AG04450 (cell line): Measurements from ENCODE around the gene SELENOS. TPM values are rescaled to one million over a fixed set of nuclear protein-coding genes. Genes with fewer than 3 reads are reported as not detected.

Experiments used
- CTCF ChIA-PET: fragments of 300-600, 350-600 bp; formaldehyde crosslinking; extraction: SDS; loops from one replicate; lab custom pipeline; 2022; ENCODE audit warnings: antibody characterized with exemption, inconsistent platforms; lab: Charles Lee
- POLR2A ChIA-PET: fragments of 350-600 bp; formaldehyde crosslinking; extraction: SDS; loops from one replicate; lab custom pipeline; 2021; ENCODE audit warnings: antibody characterized with exemption, inconsistent platforms; lab: Yijun Ruan, JAX
- DNase-seq: peaks from one replicate; pipeline ENCODE4 v3.0.0-alpha.2; 2011; ENCODE audit warnings: low read depth, low spot score
- H3K27ac ChIP-seq: one replicate; pipeline ENCODE4 v1.5.1; 2012; ENCODE audit warnings: low read depth, low read length, control low read depth
- H3K27me3 ChIP-seq: one replicate; pipeline ENCODE4 v1.6.0; 2012; ENCODE audit warnings: low read length; ENCODE audit not compliant: control insufficient read depth, insufficient read depth
- H3K4me3 ChIP-seq: 2 replicates; pipeline ENCODE4 v1.5.1; 2011; ENCODE audit warnings: mild to moderate bottlenecking, low read depth, low read length, control low read depth
- H3K9me3 ChIP-seq: 2 replicates; pipeline ENCODE4 v1.5.1; 2012; ENCODE audit warnings: low read length; ENCODE audit not compliant: control insufficient read depth, insufficient read depth
- polyA plus RNA-seq: library from polyadenylated mRNA; depleted of rRNA; stranded (reverse); fragments of >200 nt; gene quantifications from 2 replicates; pipeline ENCODE4 v1.2.3, GENCODE V29; 2011
- TF ChIP-seq, protein P1 (sequence below): IDR thresholded peaks from 2 replicates; pipeline ENCODE4 v1.5.1; 2011; ENCODE audit warnings: low read depth, low read length, control low read depth, inconsistent platforms

Gene SELENOS
- polyA plus RNA-seq, 1 experiment, result 100 TPM

DNA sequence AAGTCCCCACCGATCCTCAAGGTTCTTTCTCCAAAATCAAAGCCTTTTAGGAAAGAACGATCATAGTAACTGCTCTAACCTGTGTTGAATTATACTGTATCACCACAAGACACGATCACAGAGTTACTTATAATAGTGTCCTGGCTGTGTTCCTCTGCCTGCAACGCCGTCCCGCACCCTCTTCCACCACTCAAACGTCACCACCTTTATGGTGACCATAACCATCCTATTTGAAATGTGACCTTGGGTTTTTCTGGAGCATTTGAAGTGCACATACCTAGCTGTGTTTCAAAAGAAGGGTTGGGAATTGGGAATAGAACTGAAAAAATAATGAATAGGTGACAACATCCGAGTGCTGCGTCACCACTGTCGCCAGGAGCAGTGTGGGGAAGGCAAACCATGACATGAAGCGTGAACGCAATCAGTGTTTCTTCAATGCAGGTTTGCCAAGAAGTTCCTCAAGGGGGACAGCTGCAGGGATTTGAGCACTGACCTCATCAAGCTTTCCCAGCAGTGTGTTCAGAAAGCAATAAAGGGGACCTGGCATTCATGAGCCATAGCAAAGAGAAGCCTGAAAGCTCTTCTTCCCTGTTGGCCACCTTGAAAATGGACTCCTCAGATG is 769 bp upstream of the SELENOS start:
- no peaks in the 10 kb centered on the region for H3K27me3 ChIP-seq
- peak overlapping the region; percentile 52 for H3K4me3 ChIP-seq
- CTCF ChIA-PET, result interaction anchor here (1.9 kb wide), 1 partner anchor 11 kb away, joined by 15 read pairs; no protein-coding TSS in a partner anchor
- TF ChIP-seq, protein P1, sequence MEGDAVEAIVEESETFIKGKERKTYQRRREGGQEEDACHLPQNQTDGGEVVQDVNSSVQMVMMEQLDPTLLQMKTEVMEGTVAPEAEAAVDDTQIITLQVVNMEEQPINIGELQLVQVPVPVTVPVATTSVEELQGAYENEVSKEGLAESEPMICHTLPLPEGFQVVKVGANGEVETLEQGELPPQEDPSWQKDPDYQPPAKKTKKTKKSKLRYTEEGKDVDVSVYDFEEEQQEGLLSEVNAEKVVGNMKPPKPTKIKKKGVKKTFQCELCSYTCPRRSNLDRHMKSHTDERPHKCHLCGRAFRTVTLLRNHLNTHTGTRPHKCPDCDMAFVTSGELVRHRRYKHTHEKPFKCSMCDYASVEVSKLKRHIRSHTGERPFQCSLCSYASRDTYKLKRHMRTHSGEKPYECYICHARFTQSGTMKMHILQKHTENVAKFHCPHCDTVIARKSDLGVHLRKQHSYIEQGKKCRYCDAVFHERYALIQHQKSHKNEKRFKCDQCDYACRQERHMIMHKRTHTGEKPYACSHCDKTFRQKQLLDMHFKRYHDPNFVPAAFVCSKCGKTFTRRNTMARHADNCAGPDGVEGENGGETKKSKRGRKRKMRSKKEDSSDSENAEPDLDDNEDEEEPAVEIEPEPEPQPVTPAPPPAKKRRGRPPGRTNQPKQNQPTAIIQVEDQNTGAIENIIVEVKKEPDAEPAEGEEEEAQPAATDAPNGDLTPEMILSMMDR, result no peak
- POLR2A ChIA-PET, result no interaction called here
- H3K9me3 ChIP-seq, result no peaks in the 10 kb centered on the region
- DNase-seq, result no peak
- H3K27ac ChIP-seq, result no peak overlapping the region

DNA sequence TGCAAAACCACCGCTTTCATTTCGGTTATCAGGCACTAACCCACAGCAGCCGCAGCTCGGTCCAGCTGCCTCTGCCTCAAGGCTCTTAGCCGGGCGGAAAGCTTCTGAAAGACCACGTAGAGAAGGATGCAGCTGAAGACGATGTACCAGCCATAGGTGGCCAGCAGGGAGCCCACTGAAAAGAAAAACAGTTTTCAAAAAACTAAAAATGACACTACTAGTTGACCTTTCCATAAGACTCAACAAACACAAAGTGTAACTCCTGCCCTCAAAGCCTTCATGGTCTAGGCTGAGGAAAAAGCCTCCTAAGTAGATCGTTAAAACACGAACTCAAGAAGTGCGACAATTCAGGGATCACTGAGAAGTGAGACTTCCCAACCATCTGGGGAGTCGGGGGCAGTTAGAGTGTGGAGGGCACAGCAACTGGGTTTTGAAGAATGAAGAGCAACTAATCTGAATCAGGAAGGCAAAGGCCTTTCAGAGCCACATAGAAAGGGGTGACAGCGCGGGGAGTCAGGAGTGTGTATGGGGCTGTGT is 716 bp downstream of the SELENOS start:
- ChIA-PET CTCF (interaction anchor here (0.7 to 1.1 kb wide), 4 partner anchors 8 to 365 kb away, joined by 3 to 6 read pairs (median 4); no protein-coding TSS in a partner anchor), POLR2A (interaction anchor here (1.0 kb wide), 1 partner anchor 9 kb away, joined by 5 read pairs; no protein-coding TSS in a partner anchor)
- TF ChIP-seq, protein P1, result peak; percentile 54

DNA sequence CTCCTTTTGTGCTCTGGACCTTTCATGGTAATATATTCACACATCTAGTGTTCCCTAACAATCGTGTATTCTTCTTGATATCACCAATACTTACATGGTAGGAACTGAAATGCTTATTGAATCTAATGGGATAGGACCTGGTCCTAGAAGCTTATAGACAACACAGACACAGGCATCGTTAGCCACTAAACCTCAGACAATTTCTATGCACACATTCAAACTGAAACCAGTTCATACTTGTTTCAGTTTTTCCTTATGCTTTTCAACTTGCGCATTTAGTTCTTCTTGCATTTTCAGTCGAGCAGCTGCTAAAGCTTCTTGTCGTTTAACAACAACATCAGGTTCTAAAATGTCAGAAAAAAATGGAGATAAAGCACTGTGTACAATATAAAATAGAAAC is 2.3 kb downstream of the SELENOS start:
- POLR2A ChIA-PET, result interaction anchor here (0.6 kb wide), 1 partner anchor 110 kb away, joined by 15 read pairs; no protein-coding TSS in a partner anchor
- CTCF ChIA-PET, result interaction anchor here (1.0 to 1.2 kb wide), 3 partner anchors 14 to 366 kb away, joined by 3 to 5 read pairs (median 5); no protein-coding TSS in a partner anchor
- no peak for DNase-seq

More for the DNA sequence above, 716 bp downstream of the SELENOS start:
- DNase-seq, result no peak
- H3K27me3 ChIP-seq, result no peaks in the 10 kb centered on the region
- H3K27ac ChIP-seq, result peak overlapping the region; percentile 75
- H3K9me3 ChIP-seq, result no peaks in the 10 kb centered on the region
- peak overlapping the region; percentile 62 for H3K4me3 ChIP-seq

DNA sequence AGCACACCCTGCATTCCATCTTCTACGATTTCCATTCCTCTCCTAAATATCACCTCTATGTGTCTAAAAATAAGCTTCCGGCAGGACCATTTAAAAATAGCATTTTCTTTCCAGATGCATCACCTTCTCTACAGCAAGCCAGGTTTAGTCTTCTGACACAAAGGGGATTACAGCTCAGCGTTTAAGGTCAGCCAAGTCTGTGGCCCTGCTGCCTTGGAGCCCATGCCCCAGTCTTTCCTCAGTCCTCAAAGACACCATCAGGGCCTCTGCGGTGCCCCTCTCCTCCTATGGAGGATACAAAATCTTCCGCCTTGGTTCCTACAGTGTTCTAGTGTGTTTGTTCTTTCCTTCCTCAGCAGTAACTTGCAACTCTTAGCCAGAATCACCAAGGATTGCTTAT is 3.8 kb downstream of the SELENOS start:
- CTCF ChIA-PET, result interaction anchor here (1.0 to 1.8 kb wide), 3 partner anchors 15 to 266 kb away, joined by 5 to 9 read pairs (median 6); no protein-coding TSS in a partner anchor
- H3K9me3 ChIP-seq, result no peaks in the 10 kb centered on the region
- no peak overlapping the region for H3K27ac ChIP-seq
- no peak for DNase-seq
- H3K4me3 ChIP-seq, result no peak overlapping the region
- TF ChIP-seq, protein P1, result no peak
- no peaks in the 10 kb centered on the region for H3K27me3 ChIP-seq
- POLR2A ChIA-PET, result no interaction called here

More for the DNA sequence above, 2.3 kb downstream of the SELENOS start:
- no peaks in the 10 kb centered on the region for H3K9me3 ChIP-seq
- H3K27ac ChIP-seq, result no peak overlapping the region
- no peak overlapping the region for H3K4me3 ChIP-seq
- H3K27me3 ChIP-seq, result no peaks in the 10 kb centered on the region
- TF ChIP-seq, protein P1, result no peak

DNA sequence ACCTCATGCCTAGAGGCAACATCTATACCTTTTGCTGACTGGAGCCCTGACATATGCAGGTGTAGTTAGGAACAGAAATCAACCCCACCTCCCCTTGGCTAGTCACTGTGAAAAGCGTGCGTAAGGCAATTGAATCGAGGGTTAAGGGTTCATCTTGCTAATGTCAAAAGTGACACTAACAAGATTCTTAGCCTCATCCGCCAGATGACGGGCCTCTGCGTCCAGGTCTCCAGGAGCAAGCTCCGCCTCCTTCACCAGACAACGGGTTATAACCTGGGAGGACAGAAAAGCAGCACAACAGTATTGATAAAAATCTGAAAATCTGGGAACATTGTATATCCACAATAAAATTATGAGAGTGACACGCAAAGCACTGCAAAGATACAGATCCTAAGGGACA is 4.7 kb downstream of the SELENOS start:
- no peak for DNase-seq
- ChIA-PET POLR2A (no interaction called here), CTCF (interaction anchor here (1.0 to 1.8 kb wide), 4 partner anchors 14 to 369 kb away, joined by 4 to 9 read pairs (median 6); no protein-coding TSS in a partner anchor)
- Histone ChIP-seq H3K9me3 (no peaks in the 10 kb centered on the region), H3K27me3 (no peaks in the 10 kb centered on the region), H3K27ac (no peak overlapping the region), H3K4me3 (no peak overlapping the region)
- TF ChIP-seq, protein P1, result no peak
